GM21390 (cell line): ENCODE data around the gene ARID3A.
"Not testable (repeated sequence)": the region's sequence is repeated elsewhere in the genome, so short reads cannot be mapped to it uniquely, and the experiment has no call there.

Experiments used
- ATAC-seq: cut with Tn5 transposase; IDR thresholded peaks from one replicate; pipeline ENCODE4 v1.9.1; 2021; ENCODE audit not compliant: unreplicated experiment

ARID3A gene

GRCh38 chr19:1014161-1015060, 88.6 kb downstream of the ARID3A start:
- no peak for ATAC-seq

GRCh38 chr19:1015061-1015781, 89.4 kb downstream of the ARID3A start:
- ATAC-seq = no peak

GRCh38 chr19:1015782-1016646, 90.2 kb downstream of the ARID3A start:
- ATAC-seq = no peak

GRCh38 chr19:1016647-1017114, 90.8 kb downstream of the ARID3A start:
- no peak for ATAC-seq

- ATAC-seq = no peak
Observed at GRCh38 chr19:1017115-1017905, 91.5 kb downstream of the ARID3A start.

- ATAC-seq = no peak
Observed at GRCh38 chr19:1017906-1018305, 92.1 kb downstream of the ARID3A start.

- ATAC-seq = no peak
Observed at GRCh38 chr19:1018393-1018792, 92.6 kb downstream of the ARID3A start.

- ATAC-seq = no peak
Observed at GRCh38 chr19:1018932-1019615, 93.2 kb downstream of the ARID3A start.

GRCh38 chr19:1019616-1019961, 93.8 kb downstream of the ARID3A start:
- no peak for ATAC-seq

GRCh38 chr19:1019980-1020867, 94.4 kb downstream of the ARID3A start:
- ATAC-seq = no peak

GRCh38 chr19:1020868-1021425, 95.1 kb downstream of the ARID3A start, which contains the start of gene TMEM259:
Gene TMEM259, minus strand, starts transcription at chr19:1021123. Its CDS starts 127 bp downstream, at chr19:1020996.
- ATAC-seq = peak; percentile 64

- not testable (repeated sequence) for ATAC-seq
Observed at GRCh38 chr19:1023883-1024188, 98.0 kb downstream of the ARID3A start.

GRCh38 chr19:1025080-1025479, 99.2 kb downstream of the ARID3A start:
- not testable (repeated sequence) for ATAC-seq
